ENCODE results near the gene KLHL5. TPM values are rescaled to one million over a fixed set of nuclear protein-coding genes. Genes with fewer than 3 reads are reported as not detected.

Gene KLHL5
- total and polyA plus RNA-seq, 4 donors = 14.2 to 65.4 (median 25.6) TPM

- H3K27me3 ChIP-seq (ENCODE audit: control insufficient read depth in 4 of 4, insufficient read depth in 4 of 4, low read length in 3 of 4) = no peaks in the 10 kb centered on the region
- no peak overlapping the region for H3K27ac ChIP-seq (ENCODE audit: low read depth in 1 of 2, low read length in 2 of 2)
- TF ChIP-seq HNF4G (IDR thresholded peaks at IDR 0.05) = no peak
- TF ChIP-seq GABPA (IDR thresholded peaks at IDR 0.05 in 1 of 2, conservative IDR thresholded peaks at IDR 0.05 in 1 of 2) = no peak
- no peak for TF ChIP-seq SP1 (IDR thresholded peaks at IDR 0.05)
- no peak for TF ChIP-seq NR2F2 (IDR thresholded peaks at IDR 0.05)
- TF ChIP-seq EGR1 (IDR thresholded peaks at IDR 0.05; ENCODE audit: low read depth in 2 of 2) = no peak
- TF ChIP-seq FOXA2 (IDR thresholded peaks at IDR 0.05) = no peak
- TF ChIP-seq ZBTB33 (IDR thresholded peaks at IDR 0.05) = no peak
- WGBS = 96% methylated on average over 2 of the region's 2 CpGs
- no peak overlapping the region for H3K9ac ChIP-seq (ENCODE audit: low read depth in 1 of 2, low read length in 2 of 2)
- no peaks in the 10 kb centered on the region for H3K9me3 ChIP-seq (ENCODE audit: control insufficient read depth in 4 of 4, low read length in 3 of 4)
- no peaks in the 10 kb centered on the region for H3K4me1 ChIP-seq (ENCODE audit: control insufficient read depth in 4 of 4, insufficient read depth in 4 of 4, low read length in 3 of 4)
- no peak for DNase-seq (ENCODE audit: low spot score)
- H3K36me3 ChIP-seq (ENCODE audit: control insufficient read depth in 4 of 4, insufficient read depth in 3 of 4, low read depth in 1 of 4, low read length in 3 of 4) = no peaks in the 10 kb centered on the region
- H3K4me3 ChIP-seq (ENCODE audit: low read depth in 1 of 3, low read length in 3 of 3) = no peak overlapping the region
Measured at GRCh38 chr4:39067031-39067430, 5.0 kb downstream of the KLHL5 start.

GRCh38 chr4:39067451-39067850 lies 5.4 kb downstream of the KLHL5 start:
- Histone ChIP-seq H3K27me3 (ENCODE audit: control insufficient read depth in 4 of 4, insufficient read depth in 4 of 4, low read length in 3 of 4) (no peaks in the 10 kb centered on the region), H3K27ac (ENCODE audit: low read depth in 1 of 2, low read length in 2 of 2) (no peak overlapping the region), H3K9me3 (ENCODE audit: control insufficient read depth in 4 of 4, low read length in 3 of 4) (no peaks in the 10 kb centered on the region), H3K4me1 (ENCODE audit: control insufficient read depth in 4 of 4, insufficient read depth in 4 of 4, low read length in 3 of 4) (no peaks in the 10 kb centered on the region), H3K4me3 (ENCODE audit: low read depth in 1 of 3, low read length in 3 of 3) (no peak overlapping the region), H3K9ac (ENCODE audit: low read depth in 1 of 2, low read length in 2 of 2) (no peak overlapping the region), H3K36me3 (ENCODE audit: control insufficient read depth in 4 of 4, insufficient read depth in 3 of 4, low read depth in 1 of 4, low read length in 3 of 4) (no peaks in the 10 kb centered on the region)
- 98% methylated on average over 3 of the region's 3 CpGs for WGBS
- no peak for DNase-seq (ENCODE audit: low spot score)
- TF ChIP-seq ATF3 (IDR thresholded peaks at IDR 0.05) (no peak), GABPA (IDR thresholded peaks at IDR 0.05 in 1 of 2, conservative IDR thresholded peaks at IDR 0.05 in 1 of 2) (no peak)

GRCh38 chr4:39068907-39069306 lies 6.9 kb downstream of the KLHL5 start:
- WGBS = 82% methylated on average over 3 of the region's 3 CpGs
- Histone ChIP-seq H3K9ac (ENCODE audit: low read depth in 1 of 2, low read length in 2 of 2) (no peak overlapping the region), H3K9me3 (ENCODE audit: control insufficient read depth in 4 of 4, low read length in 3 of 4) (no peaks in the 10 kb centered on the region), H3K4me1 (ENCODE audit: control insufficient read depth in 4 of 4, insufficient read depth in 4 of 4, low read length in 3 of 4) (no peaks in the 10 kb centered on the region), H3K4me3 (ENCODE audit: low read depth in 1 of 3, low read length in 3 of 3) (no peak overlapping the region), H3K36me3 (ENCODE audit: control insufficient read depth in 4 of 4, insufficient read depth in 3 of 4, low read depth in 1 of 4, low read length in 3 of 4) (no peaks in the 10 kb centered on the region), H3K27me3 (ENCODE audit: control insufficient read depth in 4 of 4, insufficient read depth in 4 of 4, low read length in 3 of 4) (no peaks in the 10 kb centered on the region), H3K27ac (ENCODE audit: low read depth in 1 of 2, low read length in 2 of 2) (no peak overlapping the region)
- TF ChIP-seq MAX (IDR thresholded peaks at IDR 0.05) = no peak
- TF ChIP-seq JUND (IDR thresholded peaks at IDR 0.05) = no peak
- no peak for TF ChIP-seq ATF3 (IDR thresholded peaks at IDR 0.05)
- no peak for TF ChIP-seq RXRA (IDR thresholded peaks at IDR 0.05)
- no peak for TF ChIP-seq ZBTB33 (IDR thresholded peaks at IDR 0.05)
- no peak for TF ChIP-seq NR2F2 (IDR thresholded peaks at IDR 0.05)
- DNase-seq (ENCODE audit: low spot score) = no peak
